ENCODE measurements around the gene TMEM106C. TPM values are rescaled to one million over a fixed set of nuclear protein-coding genes. Genes with fewer than 3 reads are reported as not detected.

Gene TMEM106C
- total RNA-seq, 2 donors from 2014 or later, result 54.7 to 107 TPM

DNA sequence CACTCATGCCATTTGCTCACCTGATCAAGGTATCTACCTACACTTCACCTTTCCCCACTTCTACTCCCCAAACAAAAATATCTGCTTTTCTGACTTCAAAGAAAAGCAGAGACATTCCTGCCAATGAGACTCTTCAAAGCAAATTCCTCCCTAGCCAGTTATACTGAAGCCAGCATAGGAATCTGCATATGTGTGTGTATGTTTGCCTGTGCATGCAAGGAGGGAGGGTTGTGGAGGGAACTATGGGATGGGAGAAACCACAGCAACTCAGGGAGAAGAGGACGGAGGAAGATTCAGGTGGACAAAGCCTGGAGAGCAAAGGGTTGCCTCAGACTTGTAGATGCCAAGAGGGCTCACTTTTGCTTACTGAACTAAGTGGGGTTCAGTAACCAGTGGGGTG lies 32.2 kb upstream of the TMEM106C start:
- Histone ChIP-seq H3K27ac (no peak overlapping the region), H3K9me3 (no peaks in the 10 kb centered on the region), H3K4me3 (no peak overlapping the region), H3K27me3 (no peaks in the 10 kb centered on the region), H3K4me1 (peaks cover 0 to 11% of the 10 kb centered on the region in 2 donors), H3K36me3 (no peaks in the 10 kb centered on the region)
- TF ChIP-seq, protein P1, sequence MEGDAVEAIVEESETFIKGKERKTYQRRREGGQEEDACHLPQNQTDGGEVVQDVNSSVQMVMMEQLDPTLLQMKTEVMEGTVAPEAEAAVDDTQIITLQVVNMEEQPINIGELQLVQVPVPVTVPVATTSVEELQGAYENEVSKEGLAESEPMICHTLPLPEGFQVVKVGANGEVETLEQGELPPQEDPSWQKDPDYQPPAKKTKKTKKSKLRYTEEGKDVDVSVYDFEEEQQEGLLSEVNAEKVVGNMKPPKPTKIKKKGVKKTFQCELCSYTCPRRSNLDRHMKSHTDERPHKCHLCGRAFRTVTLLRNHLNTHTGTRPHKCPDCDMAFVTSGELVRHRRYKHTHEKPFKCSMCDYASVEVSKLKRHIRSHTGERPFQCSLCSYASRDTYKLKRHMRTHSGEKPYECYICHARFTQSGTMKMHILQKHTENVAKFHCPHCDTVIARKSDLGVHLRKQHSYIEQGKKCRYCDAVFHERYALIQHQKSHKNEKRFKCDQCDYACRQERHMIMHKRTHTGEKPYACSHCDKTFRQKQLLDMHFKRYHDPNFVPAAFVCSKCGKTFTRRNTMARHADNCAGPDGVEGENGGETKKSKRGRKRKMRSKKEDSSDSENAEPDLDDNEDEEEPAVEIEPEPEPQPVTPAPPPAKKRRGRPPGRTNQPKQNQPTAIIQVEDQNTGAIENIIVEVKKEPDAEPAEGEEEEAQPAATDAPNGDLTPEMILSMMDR (IDR thresholded peaks at IDR 0.05), result no peak
- DNase-seq (ENCODE audit: low spot score), result no peak

DNA sequence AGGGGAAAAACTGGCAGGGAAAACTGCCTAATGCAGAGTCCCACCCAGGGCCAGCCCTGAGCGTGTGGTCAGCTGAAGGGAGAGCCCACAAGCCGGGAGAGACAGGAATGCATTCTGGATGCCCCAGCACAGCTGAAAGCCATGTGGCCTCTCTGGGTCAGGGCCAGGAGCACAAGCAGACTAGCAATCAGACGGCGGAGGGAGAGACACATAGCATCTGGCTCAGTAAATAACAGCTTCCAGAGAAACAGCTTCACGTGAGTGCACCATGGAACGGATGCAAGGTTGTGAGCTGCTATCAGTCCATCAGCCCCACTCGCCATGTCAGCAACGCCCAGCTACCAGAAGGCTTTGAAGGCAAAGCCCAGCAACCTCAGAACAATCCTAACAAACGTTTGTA lies 28.2 kb upstream of the TMEM106C start:
- no peak overlapping the region for H3K27ac ChIP-seq
- no peaks in the 10 kb centered on the region for H3K9me3 ChIP-seq
- DNase-seq (ENCODE audit: low spot score), result no peak
- no peak overlapping the region for H3K4me3 ChIP-seq
- TF ChIP-seq, protein P1 (IDR thresholded peaks at IDR 0.05), result no peak
- H3K36me3 ChIP-seq, result no peaks in the 10 kb centered on the region
- peaks cover 0 to 14% of the 10 kb centered on the region in 2 donors for H3K4me1 ChIP-seq
- H3K27me3 ChIP-seq, result no peaks in the 10 kb centered on the region

DNA sequence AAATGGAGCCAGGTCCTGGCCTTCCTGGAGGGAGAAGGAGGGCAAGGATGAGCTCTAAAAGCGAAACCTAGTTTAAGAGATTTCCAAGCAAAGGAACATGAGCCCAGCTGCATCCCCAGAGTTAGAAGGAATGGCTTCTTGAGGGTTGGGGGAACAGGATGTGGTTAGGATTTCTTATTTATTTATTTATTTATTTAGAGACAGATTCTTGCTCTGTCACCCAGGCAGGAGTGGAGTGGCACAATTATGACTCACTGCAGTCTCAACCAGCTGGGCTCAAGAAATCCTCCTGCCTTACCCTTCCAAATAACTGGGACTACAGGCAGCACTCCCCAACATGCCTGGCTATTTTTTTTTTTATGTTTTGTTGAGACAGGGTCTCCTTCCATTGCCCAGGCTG lies 25.3 kb upstream of the TMEM106C start:
- no peaks in the 10 kb centered on the region for H3K9me3 ChIP-seq
- no peaks in the 10 kb centered on the region for H3K36me3 ChIP-seq
- no peak overlapping the region for H3K27ac ChIP-seq
- no peak overlapping the region for H3K4me3 ChIP-seq
- DNase-seq (ENCODE audit: low spot score), result no peak
- no peaks in the 10 kb centered on the region for H3K27me3 ChIP-seq
- TF ChIP-seq, protein P1 (IDR thresholded peaks at IDR 0.05), result no peak
- peaks cover 0 to 22% of the 10 kb centered on the region in 2 donors for H3K4me1 ChIP-seq

DNA sequence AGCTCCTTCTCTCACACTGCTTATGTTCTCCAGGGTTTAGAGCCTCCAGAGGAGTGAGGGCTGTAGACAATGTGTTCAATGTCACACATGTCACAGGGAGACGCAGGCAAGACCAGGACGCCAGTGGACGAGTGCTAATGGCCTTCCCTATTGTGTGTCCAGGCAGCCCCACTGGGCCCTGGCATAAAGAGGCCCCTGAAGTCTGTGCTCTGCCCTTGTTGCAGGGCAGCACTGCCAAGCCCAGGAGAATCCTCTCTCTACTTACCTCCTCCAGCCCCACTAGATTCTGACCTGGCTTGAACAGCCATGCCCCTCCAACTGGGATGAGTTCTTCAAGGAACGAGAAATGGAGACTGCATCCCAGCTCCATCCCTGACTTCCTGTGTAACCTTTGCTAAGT lies 24.8 kb upstream of the TMEM106C start:
- no peak overlapping the region for H3K4me3 ChIP-seq
- H3K27ac ChIP-seq, result no peak overlapping the region
- no peak for DNase-seq (ENCODE audit: low spot score)
- H3K36me3 ChIP-seq, result no peaks in the 10 kb centered on the region
- TF ChIP-seq, protein P1 (IDR thresholded peaks at IDR 0.05), result no peak
- H3K4me1 ChIP-seq, result peaks cover 0 to 22% of the 10 kb centered on the region in 2 donors
- no peaks in the 10 kb centered on the region for H3K9me3 ChIP-seq
- no peaks in the 10 kb centered on the region for H3K27me3 ChIP-seq

DNA sequence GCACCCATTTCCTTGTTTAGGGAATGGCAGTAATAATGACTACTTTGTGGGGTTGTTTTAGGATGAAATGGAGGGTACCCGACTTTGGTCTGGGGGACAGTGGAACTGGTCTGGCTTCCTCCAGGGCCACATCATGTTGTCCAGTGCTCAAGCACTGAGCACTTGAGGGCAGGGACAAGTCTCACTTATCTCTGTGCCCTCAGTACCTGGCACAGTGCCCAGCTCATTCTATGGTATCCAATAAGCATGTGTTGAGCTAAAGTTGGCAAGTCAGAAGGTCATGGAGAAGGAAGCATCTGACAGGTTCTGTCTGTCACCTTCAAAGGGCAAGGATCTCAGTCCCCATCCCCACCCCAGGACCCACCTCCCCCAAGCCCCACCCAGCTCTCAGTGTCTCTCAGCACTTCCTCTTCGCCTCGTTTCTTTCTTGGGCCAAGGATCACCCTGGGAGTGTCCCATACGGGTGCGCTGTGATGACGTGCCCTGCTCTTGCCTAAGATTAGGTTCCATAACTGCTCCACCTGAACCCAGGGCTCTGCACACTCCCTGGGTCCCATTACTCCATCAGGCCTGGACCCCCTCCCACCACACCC lies 24.3 kb upstream of the TMEM106C start:
- Histone ChIP-seq H3K4me1 (peaks cover 0 to 22% of the 10 kb centered on the region in 2 donors), H3K4me3 (no peak overlapping the region), H3K27me3 (no peaks in the 10 kb centered on the region), H3K36me3 (no peaks in the 10 kb centered on the region), H3K27ac (no peak overlapping the region), H3K9me3 (no peaks in the 10 kb centered on the region)
- TF ChIP-seq, protein P1 (IDR thresholded peaks at IDR 0.05), result no peak
- no peak for DNase-seq (ENCODE audit: low spot score)
